MM.1S (cell line): Measurements from ENCODE around the gene TNRC6C.
A peak's percentile ranks its signal among the peaks of the same experiment; 100 is the strongest.

Experiments used
- DNase-seq: peaks from one replicate; pipeline ENCODE4 v3.0.0-alpha.2; 2015
- H2AFZ ChIP-seq: fragments of 300-600 bp; sonication (generic); 2 replicates; pipeline ENCODE4 v1.6.0; 2016; ENCODE audit warnings: antibody characterized with exemption, low read length
- H3F3A ChIP-seq: fragments of 300-600 bp; sonication (generic); 2 replicates; pipeline ENCODE4 v1.6.1; 2016; ENCODE audit warnings: mild to moderate bottlenecking, antibody characterized with exemption, low read length, moderate library complexity, mixed read lengths; ENCODE audit not compliant: insufficient read depth
- H3K27ac ChIP-seq: fragments of 300-600 bp; sonication (generic); 2 replicates; pipeline ENCODE4 v1.5.1; 2016; ENCODE audit warnings: mild to moderate bottlenecking, low read length
- H3K27me3 ChIP-seq: fragments of 300-600 bp; sonication (generic); replicated peaks from 2 replicates; pipeline ENCODE4 v1.6.0; 2016; ENCODE audit warnings: low read length; ENCODE audit not compliant: insufficient read depth
- H3K36me3 ChIP-seq: fragments of 300-600 bp; sonication (generic); replicated peaks from 2 replicates; pipeline ENCODE4 v1.6.1; 2016; ENCODE audit warnings: mild to moderate bottlenecking, low read length, mixed read lengths; ENCODE audit not compliant: insufficient read depth
- H3K4me1 ChIP-seq: fragments of 300-600 bp; sonication (generic); 2 replicates; pipeline ENCODE4 v1.6.1; 2016; ENCODE audit warnings: low read length, mixed read lengths
- H3K4me2 ChIP-seq: fragments of 300-600 bp; sonication (generic); 2 replicates; pipeline ENCODE4 v1.6.0; 2016; ENCODE audit warnings: low read depth, low read length
- H3K4me3 ChIP-seq: fragments of 300-600 bp; sonication (generic); 2 replicates; pipeline ENCODE4 v1.5.1; 2016; ENCODE audit warnings: low read length, mixed read lengths
- H3K79me2 ChIP-seq: fragments of 300-600 bp; sonication (generic); 2 replicates; pipeline ENCODE4 v1.6.1; 2016; ENCODE audit warnings: mixed run types, low read length, mixed read lengths
- H3K9ac ChIP-seq: fragments of 300-600 bp; sonication (generic); 2 replicates; pipeline ENCODE4 v1.6.1; 2016; ENCODE audit warnings: low read length, mixed read lengths
- H3K9me2 ChIP-seq: fragments of 300-600 bp; sonication (generic); replicated peaks from 2 replicates; pipeline ENCODE4 v1.6.1; 2016; ENCODE audit warnings: mild to moderate bottlenecking, low read length, mixed read lengths; ENCODE audit not compliant: insufficient read depth
- H3K9me3 ChIP-seq: fragments of 300-600 bp; sonication (generic); replicated peaks from 2 replicates; pipeline ENCODE4 v1.6.1; 2016; ENCODE audit warnings: mild to moderate bottlenecking, low read length, mixed read lengths; ENCODE audit not compliant: insufficient read depth
- H4K20me1 ChIP-seq: fragments of 300-600 bp; sonication (generic); 2 replicates; pipeline ENCODE4 v1.6.1; 2016; ENCODE audit warnings: mild to moderate bottlenecking, low read length, moderate library complexity, mixed read lengths; ENCODE audit not compliant: insufficient read depth
- CTCF ChIP-seq: fragments of 300-600 bp; sonication (generic); IDR thresholded peaks from 2 replicates; pipeline ENCODE4 v1.5.1; 2016; ENCODE audit warnings: antibody characterized with exemption, low read length, mixed read lengths
- EZH2 ChIP-seq: fragments of 300-600 bp; sonication (generic); optimal IDR thresholded peaks from 2 replicates; pipeline ENCODE3; 2017; ENCODE audit warnings: low read depth, mild to moderate bottlenecking, antibody characterized with exemption, low read length, mixed read lengths
- EZH2phosphoT487 ChIP-seq: fragments of 300-600 bp; sonication (generic); IDR thresholded peaks from 2 replicates; pipeline ENCODE4 v1.6.1; 2018; ENCODE audit warnings: antibody characterized with exemption, low read length

Gene TNRC6C

GRCh38 chr17:78146471-78146869 lies 188.0 kb downstream of the TNRC6C start:
- H3K4me1 ChIP-seq: peaks cover 63% of the 10 kb centered on the region
- H3K9me3 ChIP-seq: no peaks in the 10 kb centered on the region
- no peak for DNase-seq
- no peaks in the 10 kb centered on the region for H3K36me3 ChIP-seq
- peaks cover 40% of the 10 kb centered on the region for H3F3A ChIP-seq
- H3K4me3 ChIP-seq: no peak overlapping the region
- no peak overlapping the region for H3K4me2 ChIP-seq
- no peaks in the 10 kb centered on the region for H3K9me2 ChIP-seq
- H3K27me3 ChIP-seq: no peaks in the 10 kb centered on the region
- H3K27ac ChIP-seq: peak overlapping the region; percentile 77; the same call in 1 of the 2 replicates
- H4K20me1 ChIP-seq: no peaks in the 10 kb centered on the region
- H3K79me2 ChIP-seq: no peaks in the 10 kb centered on the region; the same call in 1 of the 2 replicates
- no peak for TF ChIP-seq EZH2
- no peak for TF ChIP-seq CTCF
- no peak for TF ChIP-seq EZH2phosphoT487
- no peak overlapping the region for H3K9ac ChIP-seq
- H2AFZ ChIP-seq: no peak overlapping the region

GRCh38 chr17:78146881-78147280 lies 188.4 kb downstream of the TNRC6C start:
- H3F3A ChIP-seq: peaks cover 36% of the 10 kb centered on the region
- peak overlapping the region; percentile 77 for H3K27ac ChIP-seq
- TF ChIP-seq EZH2phosphoT487 (no peak), CTCF (no peak), EZH2 (no peak)
- H3K4me2 ChIP-seq: peak overlapping the region; percentile 2; the same call in 1 of the 2 replicates
- no peaks in the 10 kb centered on the region for H3K9me3 ChIP-seq
- peak overlapping the region; percentile 5; the same call in 1 of the 2 replicates for H2AFZ ChIP-seq
- no peaks in the 10 kb centered on the region for H3K36me3 ChIP-seq
- no peaks in the 10 kb centered on the region; the same call in 1 of the 2 replicates for H3K79me2 ChIP-seq
- no peaks in the 10 kb centered on the region for H3K9me2 ChIP-seq
- H3K9ac ChIP-seq: peak overlapping the region; percentile 37
- no peaks in the 10 kb centered on the region for H3K27me3 ChIP-seq
- no peak overlapping the region for H3K4me3 ChIP-seq
- DNase-seq: no peak
- peaks cover 59% of the 10 kb centered on the region for H3K4me1 ChIP-seq
- H4K20me1 ChIP-seq: no peaks in the 10 kb centered on the region

GRCh38 chr17:78147315-78147998 lies 189.0 kb downstream of the TNRC6C start:
- Histone ChIP-seq H3K4me1 (peaks cover 53% of the 10 kb centered on the region), H3K27ac (peak overlapping the region; percentile 77), H3K79me2 (no peaks in the 10 kb centered on the region; the same call in 1 of the 2 replicates), H3K9me3 (no peaks in the 10 kb centered on the region), H3K4me2 (peak overlapping the region; percentile 2; the same call in 1 of the 2 replicates), H2AFZ (peak overlapping the region; percentile 5), H3F3A (peaks cover 31% of the 10 kb centered on the region), H3K9ac (peak overlapping the region; percentile 37), H3K27me3 (no peaks in the 10 kb centered on the region), H3K9me2 (no peaks in the 10 kb centered on the region), H4K20me1 (no peaks in the 10 kb centered on the region), H3K36me3 (no peaks in the 10 kb centered on the region), H3K4me3 (no peak overlapping the region)
- TF ChIP-seq EZH2phosphoT487 (no peak), CTCF (no peak), EZH2 (no peak)
- peak; percentile 68 for DNase-seq
